Measurements from ENCODE around the gene CKAP2L. TPM values are rescaled to one million over a fixed set of nuclear protein-coding genes. Genes with fewer than 3 reads are reported as not detected.

CKAP2L gene
- total RNA-seq, 1 donor from 2014 or later: 0.38 TPM

- Histone ChIP-seq H3K9me3 (replicated peaks) (no peaks in the 10 kb centered on the region), H3K4me1 (peaks cover 1% of the 10 kb centered on the region), H3K27me3 (ENCODE audit: low read depth) (peaks cover 2% of the 10 kb centered on the region), H3K4me3 (no peak overlapping the region), H3K27ac (replicated peaks) (no peak overlapping the region), H3K36me3 (no peaks in the 10 kb centered on the region)
- intact Hi-C loops (cut with micrococcal nuclease): loop anchor here (10.0 kb wide), 1 partner anchor 126 kb away; no protein-coding TSS in a partner anchor
- no peak for TF ChIP-seq CTCF (IDR thresholded peaks at IDR 0.05; ENCODE audit: borderline replicate concordance)
- DNase-seq: no peak
Measured at GRCh38 chr2:112758711-112759110, 5.7 kb downstream of the CKAP2L start.

GRCh38 chr2:112757265-112757664, 7.1 kb downstream of the CKAP2L start:
- Histone ChIP-seq H3K4me3 (no peak overlapping the region), H3K9me3 (replicated peaks) (no peaks in the 10 kb centered on the region), H3K27me3 (ENCODE audit: low read depth) (peaks cover 5% of the 10 kb centered on the region), H3K27ac (replicated peaks) (no peak overlapping the region), H3K4me1 (no peaks in the 10 kb centered on the region), H3K36me3 (no peaks in the 10 kb centered on the region)
- no peak for TF ChIP-seq CTCF (IDR thresholded peaks at IDR 0.05; ENCODE audit: borderline replicate concordance)
- DNase-seq: no peak
- intact Hi-C loops (cut with micrococcal nuclease): loop anchor here (10.0 kb wide), 1 partner anchor 128 kb away; no protein-coding TSS in a partner anchor

- DNase-seq: no peak
- TF ChIP-seq CTCF (IDR thresholded peaks at IDR 0.05; ENCODE audit: borderline replicate concordance): no peak
- Histone ChIP-seq H3K4me1 (no peaks in the 10 kb centered on the region), H3K36me3 (no peaks in the 10 kb centered on the region), H3K9me3 (replicated peaks) (no peaks in the 10 kb centered on the region), H3K27me3 (ENCODE audit: low read depth) (peaks cover 5% of the 10 kb centered on the region), H3K27ac (replicated peaks) (no peak overlapping the region), H3K4me3 (no peak overlapping the region)
- intact Hi-C loops (cut with micrococcal nuclease): loop anchor here (10.0 kb wide), 1 partner anchor 129 kb away; no protein-coding TSS in a partner anchor
Measured at GRCh38 chr2:112756207-112756606, 8.2 kb downstream of the CKAP2L start.

GRCh38 chr2:112755444-112755843, 9.0 kb downstream of the CKAP2L start:
- Histone ChIP-seq H3K9me3 (replicated peaks) (no peaks in the 10 kb centered on the region), H3K27me3 (ENCODE audit: low read depth) (peaks cover 5% of the 10 kb centered on the region), H3K27ac (replicated peaks) (no peak overlapping the region), H3K4me1 (no peaks in the 10 kb centered on the region), H3K4me3 (no peak overlapping the region), H3K36me3 (no peaks in the 10 kb centered on the region)
- intact Hi-C loops (cut with micrococcal nuclease): loop anchor here (10.0 kb wide), 1 partner anchor 129 kb away; no protein-coding TSS in a partner anchor
- TF ChIP-seq CTCF (IDR thresholded peaks at IDR 0.05; ENCODE audit: borderline replicate concordance): no peak
- DNase-seq: no peak

GRCh38 chr2:112754564-112754963, 9.8 kb downstream of the CKAP2L start:
- intact Hi-C loops (cut with micrococcal nuclease): loop anchor here (10.0 kb wide), 1 partner anchor 130 kb away; no protein-coding TSS in a partner anchor
- Histone ChIP-seq H3K27ac (replicated peaks) (no peak overlapping the region), H3K4me1 (no peaks in the 10 kb centered on the region), H3K9me3 (replicated peaks) (no peaks in the 10 kb centered on the region), H3K4me3 (no peak overlapping the region), H3K27me3 (ENCODE audit: low read depth) (peaks cover 5% of the 10 kb centered on the region), H3K36me3 (no peaks in the 10 kb centered on the region)
- DNase-seq: no peak
- no peak for TF ChIP-seq CTCF (IDR thresholded peaks at IDR 0.05; ENCODE audit: borderline replicate concordance)
